GM18861 (cell line): ENCODE data around the gene KCTD2.
"Not testable (repeated sequence)": the region's sequence is repeated elsewhere in the genome, so short reads cannot be mapped to it uniquely, and the experiment has no call there.

Experiments used
- ATAC-seq: cut with Tn5 transposase; IDR thresholded peaks from one replicate; pipeline ENCODE4 v1.9.1; 2021; ENCODE audit not compliant: unreplicated experiment

Gene KCTD2

GRCh38 chr17:75019710-75020109 is 27.3 kb upstream of the KCTD2 start:
- ATAC-seq: no peak

- ATAC-seq: no peak
Measured at GRCh38 chr17:75020331-75021110, 26.5 kb upstream of the KCTD2 start.

GRCh38 chr17:75024686-75025397 is 22.2 kb upstream of the KCTD2 start:
- no peak for ATAC-seq

GRCh38 chr17:75025398-75025734 is 21.7 kb upstream of the KCTD2 start:
- not testable (repeated sequence) for ATAC-seq

GRCh38 chr17:75026650-75027049 is 20.4 kb upstream of the KCTD2 start:
- ATAC-seq: not testable (repeated sequence)

GRCh38 chr17:75030161-75030560 is 16.9 kb upstream of the KCTD2 start:
- ATAC-seq: no peak

- ATAC-seq: no peak
Measured at GRCh38 chr17:75031972-75032719, 14.9 kb upstream of the KCTD2 start.

GRCh38 chr17:75032720-75033280 is 14.2 kb upstream of the KCTD2 start:
- no peak for ATAC-seq

- no peak for ATAC-seq
Measured at GRCh38 chr17:75033346-75034235, 13.4 kb upstream of the KCTD2 start.

- no peak for ATAC-seq
Measured at GRCh38 chr17:75034236-75034908, 12.7 kb upstream of the KCTD2 start.

GRCh38 chr17:75036643-75037268 is 10.3 kb upstream of the KCTD2 start:
- ATAC-seq: no peak

- ATAC-seq: no peak
Measured at GRCh38 chr17:75039238-75039637, 7.8 kb upstream of the KCTD2 start.

GRCh38 chr17:75041656-75042280 is 5.3 kb upstream of the KCTD2 start:
- ATAC-seq: no peak

- not testable (repeated sequence) for ATAC-seq
Measured at GRCh38 chr17:75043789-75044188, 3.2 kb upstream of the KCTD2 start.

GRCh38 chr17:75044716-75045115 is 2.3 kb upstream of the KCTD2 start:
- no peak for ATAC-seq

- not testable (repeated sequence) for ATAC-seq
Measured at GRCh38 chr17:75045946-75046406, 1.0 kb upstream of the KCTD2 start.

GRCh38 chr17:75047398-75048098 is 523 bp downstream of the KCTD2 start:
- peak; percentile 10 for ATAC-seq

- no peak for ATAC-seq
Measured at GRCh38 chr17:75048249-75048878, 1.3 kb downstream of the KCTD2 start.
